A549 (cell line): ENCODE results near the gene NKAIN2. TPM values are rescaled to one million over a fixed set of nuclear protein-coding genes. Genes with fewer than 3 reads are reported as not detected.

Experiments
- ATAC-seq, 2 experiments: fragments of 200-7000 bp in 1 of 2; fragments of >200 bp in 1 of 2; cut with Nextera tagmentation in 1 of 2; cut with Tn5 transposase in 1 of 2; 3 replicates each; pipeline versions ENCODE4 v1.8.0 to v1.9.1; 2018 to 2020; ENCODE audit warnings: mild to moderate bottlenecking in 1 of 2, moderate library complexity in 1 of 2
- CTCF ChIA-PET: fragments of 300-600 bp; sonication (Branson Sonifier 250); formaldehyde crosslinking; extraction: SDS; loops from one replicate; lab custom pipeline; 2021; ENCODE audit warnings: antibody characterized with exemption, inconsistent platforms; lab: Yijun Ruan, JAX
- POLR2A ChIA-PET: fragments of 350-600 bp; formaldehyde crosslinking; extraction: SDS; loops from one replicate; lab custom pipeline; 2021; ENCODE audit warnings: antibody characterized with exemption, inconsistent platforms; lab: Yijun Ruan, JAX
- DNase-seq, 2 experiments: peaks; one replicate each; pipeline versions ENCODE4 v3.0.0 to v3.0.0-alpha.2; 2011 to 2016; ENCODE audit warnings: low read depth in 1 of 2, low spot score in 1 of 2
- FAIRE-seq: peaks from 2 replicates; lab custom pipeline; 2011; peaks lifted over from hg19 to GRCh38; lab: Jason Lieb, UNC
- H3K27ac ChIP-seq, 2 experiments: fragments of >200 bp; sonication (Bioruptor Twin); formaldehyde crosslinking; 3 replicates each; pipeline ENCODE4 v1.5.1; 2016 to 2017
- H3K4me1 ChIP-seq: fragments of >200 bp; sonication (Bioruptor Twin); formaldehyde crosslinking; 3 replicates; pipeline ENCODE4 v1.6.1; 2016
- H3K4me2 ChIP-seq: fragments of >200 bp; sonication (Bioruptor Twin); formaldehyde crosslinking; 3 replicates; pipeline ENCODE4 v1.6.1; 2016
- H3K4me3 ChIP-seq: fragments of >200 bp; sonication (Bioruptor Twin); formaldehyde crosslinking; 3 replicates; pipeline ENCODE4 v1.5.1; 2016
- H3K9me3 ChIP-seq: fragments of >200 bp; sonication (Bioruptor Twin); formaldehyde crosslinking; 3 replicates; pipeline ENCODE4 v1.6.1; 2016
- BCL3 ChIP-seq: fragments of >200 bp; sonication (Bioruptor Twin); formaldehyde crosslinking; IDR thresholded peaks from 3 replicates; pipeline ENCODE4 v1.6.1; 2016
- BHLHE40 ChIP-seq: IDR thresholded peaks from 2 replicates; pipeline ENCODE4 v1.6.1; 2012; ENCODE audit warnings: low read depth, low read length, inconsistent platforms
- CBX8 ChIP-seq: fragments of 200-600 bp; sonication (generic); IDR thresholded peaks from 2 replicates; pipeline ENCODE4 v1.6.1; 2016
- CEBPB ChIP-seq, 2 experiments: fragments of >200 bp in 1 of 2; sonication (Bioruptor Twin) in 1 of 2; formaldehyde crosslinking in 1 of 2; IDR thresholded peaks; 2 replicates each; pipeline ENCODE4 v1.6.1; 2012 to 2016
- EHMT2 ChIP-seq: fragments of 200-600 bp; sonication (generic); IDR thresholded peaks from 2 replicates; pipeline ENCODE4 v1.6.1; 2016; ENCODE audit warnings: antibody characterized with exemption, low read depth, mild to moderate bottlenecking, moderate library complexity
- EP300 ChIP-seq, 2 experiments: fragments of >200 bp; sonication (Bioruptor Twin); formaldehyde crosslinking; IDR thresholded peaks; 2 replicates in 1 of 2; 3 replicates in 1 of 2; pipeline ENCODE4 v1.6.1; 2016 to 2017
- ESRRA ChIP-seq: fragments of 150-350 bp; IDR thresholded peaks from 2 replicates; pipeline ENCODE4 v1.6.1; 2014; ENCODE audit warnings: mild to moderate bottlenecking, low read length, borderline replicate concordance
- FOXS1 ChIP-seq: fragments of 250-450 bp; sonication (Bioruptor Pico); IDR thresholded peaks from 2 replicates; pipeline ENCODE4 v1.5.0; 2020; ENCODE audit warnings: mild to moderate bottlenecking, moderate library complexity
- HMGXB4 ChIP-seq: fragments of 250-450 bp; sonication (Bioruptor Pico); IDR thresholded peaks from 2 replicates; pipeline ENCODE4 v1.5.0; 2021; ENCODE audit warnings: mild to moderate bottlenecking, moderate library complexity, borderline replicate concordance
- KDM1A ChIP-seq: fragments of 200-600 bp; sonication (generic); IDR thresholded peaks from 2 replicates; pipeline ENCODE4 v1.6.1; 2016; ENCODE audit warnings: low read depth, mild to moderate bottlenecking
- KDM5A ChIP-seq: fragments of 200-600 bp; sonication (generic); IDR thresholded peaks from 2 replicates; pipeline ENCODE4 v1.6.1; 2016; ENCODE audit warnings: antibody characterized with exemption, mild to moderate bottlenecking
- RAD21 ChIP-seq, 2 experiments: fragments of >200 bp in 1 of 2; sonication (Bioruptor Twin) in 1 of 2; formaldehyde crosslinking in 1 of 2; IDR thresholded peaks in 1 of 2; conservative IDR thresholded peaks in 1 of 2; 2 replicates in 1 of 2; 3 replicates in 1 of 2; pipeline ENCODE4 v1.6.1; 2012 to 2018; ENCODE audit warnings: inconsistent platforms in 1 of 2
- RARB ChIP-seq: fragments of 250-450 bp; sonication (Bioruptor Pico); IDR thresholded peaks from 2 replicates; pipeline ENCODE4 v1.8.0; 2021; ENCODE audit warnings: mild to moderate bottlenecking, moderate library complexity
- RFX5 ChIP-seq: fragments of 450-650 bp; IDR thresholded peaks from 2 replicates; pipeline ENCODE4 v1.7.1; 2014; ENCODE audit warnings: antibody characterized with exemption, mild to moderate bottlenecking, moderate library complexity
- RNF2 ChIP-seq: fragments of 200-600 bp; sonication (generic); IDR thresholded peaks from 2 replicates; pipeline ENCODE4 v1.6.1; 2016; ENCODE audit warnings: low read depth, mild to moderate bottlenecking, antibody characterized with exemption, moderate library complexity, borderline replicate concordance
- SREBF2 ChIP-seq: fragments of 450-650 bp; IDR thresholded peaks from 2 replicates; pipeline ENCODE4 v1.6.1; 2014; ENCODE audit warnings: mild to moderate bottlenecking, moderate library complexity
- TFCP2L1 ChIP-seq: fragments of 250-450 bp; sonication (Bioruptor Pico); IDR thresholded peaks from 2 replicates; pipeline ENCODE4 v1.5.0; 2021; ENCODE audit warnings: mild to moderate bottlenecking
- ZC3H11A ChIP-seq: fragments of 450-650 bp; IDR thresholded peaks from 2 replicates; pipeline ENCODE4 v1.6.1; 2014; ENCODE audit warnings: antibody characterized with exemption, mild to moderate bottlenecking
- ZSCAN20 ChIP-seq: fragments of 250-450 bp; sonication (Bioruptor Pico); IDR thresholded peaks from 2 replicates; pipeline ENCODE4 v1.8.0; 2022; ENCODE audit warnings: mild to moderate bottlenecking, moderate library complexity
- WGBS: methylation state at CpG from one replicate; pipeline ENCODE4 v1.1.6; 2017; ENCODE audit errors: missing lambda C conversion rate; 5-methylcytosine and 5-hydroxymethylcytosine counted together
- polyA plus RNA-seq, 4 experiments: library from polyadenylated mRNA; depleted of rRNA in 3 of 4; stranded (reverse); fragments of >200 nt; fragmentation: RNase III in 1 of 4; extraction: RNeasy Plus Mini Kit Qiagen cat#74134 plus additional on column Dnase treatment in 1 of 4; gene quantifications; 2 replicates in 3 of 4; 3 replicates in 1 of 4; pipeline ENCODE4 v1.2.3, GENCODE V29; 2011 to 2017
- TF ChIP-seq, protein P1 (sequence below): fragments of 150-350 bp; IDR thresholded peaks from 2 replicates; pipeline ENCODE4 v1.6.1; 2014; ENCODE audit warnings: low read depth, mild to moderate bottlenecking, low read length
- TF ChIP-seq, protein P2 (sequence below): IDR thresholded peaks from 2 replicates; pipeline ENCODE4 v1.6.1; 2012; ENCODE audit warnings: low read depth, borderline replicate concordance
- TF ChIP-seq, protein P3 (sequence below): fragments of 250-450 bp; sonication (Bioruptor Pico); IDR thresholded peaks from 2 replicates; pipeline ENCODE4 v1.5.0; 2020; ENCODE audit warnings: low read depth, mild to moderate bottlenecking, moderate library complexity
- TF ChIP-seq, protein P4 (sequence below): IDR thresholded peaks from 2 replicates; pipeline ENCODE4 v1.6.1; 2012

NKAIN2 gene
- polyA plus RNA-seq, 2 of the 4 experiments (the other 2 are of a cell fraction) = not detected

DNA sequence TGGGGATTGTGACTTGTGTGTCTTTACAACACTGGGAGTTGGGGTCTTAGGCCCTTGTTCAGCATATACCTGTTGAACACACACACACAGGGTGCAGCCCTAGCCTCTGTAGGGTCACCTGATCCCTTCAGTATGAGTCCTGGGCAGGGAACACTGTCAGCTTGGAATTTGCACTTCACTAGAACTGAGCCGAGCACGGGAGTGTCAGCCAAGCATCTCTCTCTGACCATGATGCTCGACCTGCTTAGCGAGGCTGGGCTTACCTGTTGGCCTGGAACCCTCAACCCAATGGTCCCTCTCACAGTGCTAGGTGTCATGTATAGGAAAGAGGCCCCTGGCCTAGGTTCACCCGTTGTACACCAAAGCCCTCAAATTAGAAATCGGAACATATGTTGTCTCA lies 96.1 kb downstream of the NKAIN2 start:
- TF ChIP-seq ESRRA = no peak
- Histone ChIP-seq H3K27ac (no peak overlapping the region), H3K9me3 (no peaks in the 10 kb centered on the region), H3K4me1 (no peaks in the 10 kb centered on the region), H3K4me3 (no peak overlapping the region), H3K4me2 (no peak overlapping the region)
- ChIA-PET POLR2A (no interaction called here), CTCF (no interaction called here)
- 28% methylated on average over 4 of the region's 6 CpGs for WGBS
- ATAC-seq = no peak
- no peak for FAIRE-seq
- DNase-seq = no peak

GRCh38 chr6:123901436-123901835 lies 97.8 kb downstream of the NKAIN2 start:
- TF ChIP-seq EP300 (IDR thresholded peaks at IDR 0.05) (no peak), KDM1A (no peak), ZSCAN20 (CRISPR knock-in tag) (no peak), SREBF2 (no peak), FOXS1 (no peak), BCL3 (no peak), ESRRA (no peak), EHMT2 (no peak)
- TF ChIP-seq, all 56 proteins: peak for 0
- H3K4me3 ChIP-seq = no peak overlapping the region
- FAIRE-seq (no peak), DNase-seq (no peak), ATAC-seq (no peak)
- no peak overlapping the region for H3K4me2 ChIP-seq
- H3K27ac ChIP-seq = no peak overlapping the region
- ChIA-PET CTCF (no interaction called here), POLR2A (no interaction called here)
- 33% methylated on average over 2 of the region's 2 CpGs for WGBS
- H3K4me1 ChIP-seq = no peaks in the 10 kb centered on the region
- no peaks in the 10 kb centered on the region for H3K9me3 ChIP-seq

DNA sequence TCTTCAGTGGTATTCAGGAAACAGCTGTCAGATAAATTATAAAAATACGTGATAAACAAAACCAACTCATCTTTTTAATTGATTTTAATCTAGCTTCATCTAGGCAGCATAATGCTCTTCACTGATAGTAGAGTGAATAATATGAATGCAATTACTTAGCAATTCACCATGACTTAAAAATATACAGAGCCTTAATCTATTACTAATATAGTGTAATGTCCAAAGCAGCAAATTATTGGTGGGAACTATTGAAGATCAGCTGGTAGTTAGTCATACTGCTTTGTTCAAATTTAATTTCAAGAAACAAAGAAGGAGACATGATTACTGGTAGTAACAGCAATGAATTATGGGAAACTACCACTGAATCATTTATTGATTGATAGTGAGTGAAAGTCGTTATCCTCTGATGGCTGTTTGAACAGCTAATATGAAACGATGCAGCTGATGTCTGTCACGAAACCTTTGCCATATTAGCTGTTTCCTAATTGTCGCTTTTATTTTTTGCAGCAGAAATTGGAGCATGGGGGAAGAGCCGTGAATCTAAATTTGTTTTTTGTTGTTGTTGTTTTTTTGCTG lies 99.2 kb downstream of the NKAIN2 start:
- Histone ChIP-seq H3K27ac (no peak overlapping the region), H3K9me3 (no peaks in the 10 kb centered on the region), H3K4me2 (no peak overlapping the region), H3K4me3 (no peak overlapping the region), H3K4me1 (no peaks in the 10 kb centered on the region)
- ChIA-PET CTCF (no interaction called here), POLR2A (no interaction called here)
- DNase-seq (no peak), ATAC-seq (no peak), FAIRE-seq (no peak)
- TF ChIP-seq, protein P1, sequence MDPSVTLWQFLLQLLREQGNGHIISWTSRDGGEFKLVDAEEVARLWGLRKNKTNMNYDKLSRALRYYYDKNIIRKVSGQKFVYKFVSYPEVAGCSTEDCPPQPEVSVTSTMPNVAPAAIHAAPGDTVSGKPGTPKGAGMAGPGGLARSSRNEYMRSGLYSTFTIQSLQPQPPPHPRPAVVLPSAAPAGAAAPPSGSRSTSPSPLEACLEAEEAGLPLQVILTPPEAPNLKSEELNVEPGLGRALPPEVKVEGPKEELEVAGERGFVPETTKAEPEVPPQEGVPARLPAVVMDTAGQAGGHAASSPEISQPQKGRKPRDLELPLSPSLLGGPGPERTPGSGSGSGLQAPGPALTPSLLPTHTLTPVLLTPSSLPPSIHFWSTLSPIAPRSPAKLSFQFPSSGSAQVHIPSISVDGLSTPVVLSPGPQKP = no peak
- TF ChIP-seq CEBPB (IDR thresholded peaks at IDR 0.05) = no peak
- no peak for TF ChIP-seq CBX8
- TF ChIP-seq EP300 (IDR thresholded peaks at IDR 0.05) = no peak
- TF ChIP-seq BHLHE40 = no peak
- TF ChIP-seq RFX5 = no peak
- TF ChIP-seq, protein P2, sequence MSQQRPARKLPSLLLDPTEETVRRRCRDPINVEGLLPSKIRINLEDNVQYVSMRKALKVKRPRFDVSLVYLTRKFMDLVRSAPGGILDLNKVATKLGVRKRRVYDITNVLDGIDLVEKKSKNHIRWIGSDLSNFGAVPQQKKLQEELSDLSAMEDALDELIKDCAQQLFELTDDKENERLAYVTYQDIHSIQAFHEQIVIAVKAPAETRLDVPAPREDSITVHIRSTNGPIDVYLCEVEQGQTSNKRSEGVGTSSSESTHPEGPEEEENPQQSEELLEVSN = no peak
- no peak for TF ChIP-seq TFCP2L1 (CRISPR knock-in tag)
- no peak for TF ChIP-seq RAD21 (conservative IDR thresholded peaks at IDR 0.05 in 1 of 2, IDR thresholded peaks at IDR 0.05 in 1 of 2)
- TF ChIP-seq RARB (CRISPR knock-in tag) = no peak
- TF ChIP-seq RNF2 = no peak
- TF ChIP-seq, protein P3, sequence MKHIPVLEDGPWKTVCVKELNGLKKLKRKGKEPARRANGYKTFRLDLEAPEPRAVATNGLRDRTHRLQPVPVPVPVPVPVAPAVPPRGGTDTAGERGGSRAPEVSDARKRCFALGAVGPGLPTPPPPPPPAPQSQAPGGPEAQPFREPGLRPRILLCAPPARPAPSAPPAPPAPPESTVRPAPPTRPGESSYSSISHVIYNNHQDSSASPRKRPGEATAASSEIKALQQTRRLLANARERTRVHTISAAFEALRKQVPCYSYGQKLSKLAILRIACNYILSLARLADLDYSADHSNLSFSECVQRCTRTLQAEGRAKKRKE (CRISPR knock-in tag) = no peak
- TF ChIP-seq, protein P4, sequence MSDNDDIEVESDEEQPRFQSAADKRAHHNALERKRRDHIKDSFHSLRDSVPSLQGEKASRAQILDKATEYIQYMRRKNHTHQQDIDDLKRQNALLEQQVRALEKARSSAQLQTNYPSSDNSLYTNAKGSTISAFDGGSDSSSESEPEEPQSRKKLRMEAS = no peak
- TF ChIP-seq KDM5A = no peak
- TF ChIP-seq ZC3H11A = no peak
- no peak for TF ChIP-seq HMGXB4
- 15% methylated on average over 6 of the region's 6 CpGs for WGBS
